PC-9 (cell line): Measurements from ENCODE around the gene CES3. TPM values are rescaled to one million over a fixed set of nuclear protein-coding genes. Genes with fewer than 3 reads are reported as not detected.

ENCODE experiments used
- BruUV-seq: library from RNA; stranded (reverse); fragments of 400-500 nt; replicated peaks from 2 replicates; lab custom pipeline; 2021; lab: Mats Ljungman, UMichigan
- CTCF ChIA-PET: fragments of 300-600 bp; sonication (Branson Sonifier 250); formaldehyde crosslinking; loops from one replicate; lab custom pipeline; 2022; ENCODE audit warnings: antibody characterized with exemption; lab: Charles Lee
- POLR2A ChIA-PET: fragments of 300-600 bp; sonication (Branson Sonifier 250); formaldehyde crosslinking; loops from one replicate; lab custom pipeline; 2022; ENCODE audit warnings: antibody characterized with exemption; ENCODE audit not compliant: unreplicated experiment; lab: Charles Lee
- DNase-seq, 2 experiments: peaks; one replicate each; pipeline versions ENCODE4 v3.0.0 to v3.0.0-alpha.2; 2015 to 2022; ENCODE audit warnings: mixed read lengths in 1 of 2
- H2AFZ ChIP-seq: fragments of 200-600 bp; sonication (generic); 2 replicates; pipeline ENCODE4 v1.8.1; 2017; ENCODE audit warnings: antibody characterized with exemption
- H3F3A ChIP-seq: fragments of 200-600 bp; sonication (generic); 2 replicates; pipeline ENCODE4 v1.8.1; 2017; ENCODE audit warnings: antibody characterized with exemption, mild to moderate bottlenecking, low read depth; ENCODE audit not compliant: insufficient read depth
- H3K27ac ChIP-seq: fragments of 200-600 bp; sonication (generic); 2 replicates; pipeline ENCODE4 v1.6.1; 2016; ENCODE audit warnings: mixed run types
- H3K27me3 ChIP-seq: fragments of 200-600 bp; sonication (generic); 2 replicates; pipeline ENCODE4 v1.6.1; 2016; ENCODE audit warnings: low read depth, mixed run types; ENCODE audit not compliant: insufficient read depth
- H3K36me3 ChIP-seq: fragments of 200-600 bp; sonication (generic); 2 replicates; pipeline ENCODE4 v1.6.1; 2016; ENCODE audit warnings: low read depth, mixed run types
- H3K4me1 ChIP-seq: fragments of 200-600 bp; sonication (generic); replicated peaks from 2 replicates; pipeline ENCODE4 v1.6.1; 2016; ENCODE audit warnings: mixed run types; ENCODE audit not compliant: insufficient read depth
- H3K4me2 ChIP-seq: fragments of 200-600 bp; sonication (generic); 2 replicates; pipeline ENCODE4 v1.6.1; 2017; ENCODE audit warnings: mixed run types
- H3K4me3 ChIP-seq: fragments of 200-600 bp; sonication (generic); 2 replicates; pipeline ENCODE4 v1.6.1; 2016; ENCODE audit warnings: mixed run types
- H3K79me2 ChIP-seq: fragments of 200-600 bp; sonication (generic); 2 replicates; pipeline ENCODE4 v1.6.1; 2017; ENCODE audit warnings: low read depth, mixed run types
- H3K9me2 ChIP-seq: fragments of 200-600 bp; sonication (generic); 2 replicates; pipeline ENCODE4 v1.8.1; 2017; ENCODE audit warnings: mild to moderate bottlenecking; ENCODE audit not compliant: insufficient read depth
- H3K9me3 ChIP-seq: fragments of 200-600 bp; sonication (generic); 2 replicates; pipeline ENCODE4 v1.8.1; 2016; ENCODE audit warnings: low read depth; ENCODE audit not compliant: insufficient read depth
- H4K20me1 ChIP-seq: fragments of 200-600 bp; sonication (generic); 2 replicates; pipeline ENCODE4 v1.8.1; 2017; ENCODE audit not compliant: insufficient read depth
- CTCF ChIP-seq: fragments of 200-600 bp; sonication (generic); conservative IDR thresholded peaks from 2 replicates; pipeline ENCODE4 v1.6.1; 2017; ENCODE audit warnings: mixed run types, antibody characterized with exemption, mild to moderate bottlenecking, moderate library complexity
- EZH2 ChIP-seq: fragments of 200-600 bp; sonication (generic); IDR thresholded peaks from 2 replicates; pipeline ENCODE4 v1.8.0; 2017; ENCODE audit warnings: antibody characterized with exemption, low read depth
- intact Hi-C: fragments of 100-400 bp; cut with micrococcal nuclease; formaldehyde crosslinking; loops from one replicate; pipeline ENCODE4 v1.10.0; 2022; ENCODE audit not compliant: unreplicated experiment
- total RNA-seq: library from RNA; stranded (reverse); gene quantifications from 2 replicates; pipeline ENCODE4 v1.2.3, GENCODE V29; 2021

CES3 gene
- total RNA-seq, 1 experiment from 2014 or later = 9.1 TPM

GRCh38 chr16:66937725-66938337 lies 23.2 kb upstream of the CES3 start:
- no peak overlapping the region for H3K27ac ChIP-seq
- H3F3A ChIP-seq = no peaks in the 10 kb centered on the region
- no peaks in the 10 kb centered on the region for H3K36me3 ChIP-seq
- peaks cover 32% of the 10 kb centered on the region for H3K79me2 ChIP-seq
- ChIA-PET CTCF (no interaction called here), POLR2A (interaction anchor here (0.5 kb wide), 1 partner anchor 63 kb away, joined by 4 read pairs; no protein-coding TSS in a partner anchor)
- H4K20me1 ChIP-seq = peaks cover 9% of the 10 kb centered on the region; the same call in 1 of the 2 replicates
- no peak overlapping the region for H3K4me2 ChIP-seq
- intact Hi-C loops = loop anchor here (10.0 kb wide), 1 partner anchor 423 kb away; no protein-coding TSS in a partner anchor
- H3K4me3 ChIP-seq = no peak overlapping the region
- peaks cover 18% of the 10 kb centered on the region for H3K4me1 ChIP-seq
- no TSS peak for BruUV-seq
- no peaks in the 10 kb centered on the region for H3K9me2 ChIP-seq
- TF ChIP-seq CTCF = no peak
- no peak for TF ChIP-seq EZH2
- DNase-seq = no peak
- H2AFZ ChIP-seq = no peak overlapping the region
- no peaks in the 10 kb centered on the region for H3K27me3 ChIP-seq
- H3K9me3 ChIP-seq = no peaks in the 10 kb centered on the region

- no peak overlapping the region for H3K4me2 ChIP-seq
- 0 out of 2 replicates have a peak, but pooled peaks cover 4% of the 10 kb centered on the region for H3F3A ChIP-seq
- no peaks in the 10 kb centered on the region for H3K9me3 ChIP-seq
- no peaks in the 10 kb centered on the region for H3K9me2 ChIP-seq
- H2AFZ ChIP-seq = no peak overlapping the region
- DNase-seq = no peak
- H3K4me1 ChIP-seq = peaks cover 11% of the 10 kb centered on the region; the same call in 1 of the 2 replicates
- no peak overlapping the region for H3K4me3 ChIP-seq
- H3K27me3 ChIP-seq = no peaks in the 10 kb centered on the region
- H3K79me2 ChIP-seq = peaks cover 19% of the 10 kb centered on the region
- no peak for TF ChIP-seq CTCF
- no peak for TF ChIP-seq EZH2
- BruUV-seq = no TSS peak
- peaks cover 9% of the 10 kb centered on the region; the same call in 1 of the 2 replicates for H4K20me1 ChIP-seq
- intact Hi-C loops = loop anchor here (10.0 kb wide), 1 partner anchor 425 kb away; no protein-coding TSS in a partner anchor
- CTCF ChIA-PET = no interaction called here
- no peaks in the 10 kb centered on the region for H3K36me3 ChIP-seq
- H3K27ac ChIP-seq = no peak overlapping the region
- POLR2A ChIA-PET = no interaction called here
Observed at GRCh38 chr16:66939366-66939765, 21.7 kb upstream of the CES3 start.

GRCh38 chr16:66940236-66940635 lies 20.8 kb upstream of the CES3 start:
- H3K4me2 ChIP-seq = no peak overlapping the region
- DNase-seq = no peak
- peaks cover 8% of the 10 kb centered on the region; the same call in 1 of the 2 replicates for H3F3A ChIP-seq
- no peak overlapping the region for H3K27ac ChIP-seq
- H4K20me1 ChIP-seq = peaks cover 9% of the 10 kb centered on the region; the same call in 1 of the 2 replicates
- peaks cover 11% of the 10 kb centered on the region; the same call in 1 of the 2 replicates for H3K4me1 ChIP-seq
- intact Hi-C loops = no loop called here
- H3K9me3 ChIP-seq = no peaks in the 10 kb centered on the region
- no peaks in the 10 kb centered on the region for H3K36me3 ChIP-seq
- no peak for TF ChIP-seq EZH2
- TF ChIP-seq CTCF = no peak
- H2AFZ ChIP-seq = no peak overlapping the region
- H3K4me3 ChIP-seq = no peak overlapping the region
- BruUV-seq = no TSS peak
- CTCF ChIA-PET = no interaction called here
- POLR2A ChIA-PET = no interaction called here
- peaks cover 11% of the 10 kb centered on the region for H3K79me2 ChIP-seq
- no peaks in the 10 kb centered on the region for H3K9me2 ChIP-seq
- H3K27me3 ChIP-seq = no peaks in the 10 kb centered on the region
